GM12864 (cell line): ENCODE results near the gene PAX5.

ENCODE experiments used
- DNase-seq: peaks from one replicate; pipeline ENCODE4 v3.0.0-alpha.2; 2011; ENCODE audit warnings: low read depth
- H3K4me3 ChIP-seq: 2 replicates; pipeline ENCODE4 v1.5.1; 2011; ENCODE audit warnings: mild to moderate bottlenecking, low read depth, low read length, control low read depth
- CTCF ChIP-seq: IDR thresholded peaks from 2 replicates; pipeline ENCODE4 v1.5.1; 2011; ENCODE audit warnings: low read depth, mild to moderate bottlenecking, moderate library complexity, low read length, control low read depth, inconsistent platforms; ENCODE audit errors: missing control alignments

The PAX5 gene

GRCh38 chr9:36986468-36987408, 47.3 kb downstream of the PAX5 start:
- no peak for DNase-seq
- no peak for TF ChIP-seq CTCF
- H3K4me3 ChIP-seq: no peak overlapping the region

DNA sequence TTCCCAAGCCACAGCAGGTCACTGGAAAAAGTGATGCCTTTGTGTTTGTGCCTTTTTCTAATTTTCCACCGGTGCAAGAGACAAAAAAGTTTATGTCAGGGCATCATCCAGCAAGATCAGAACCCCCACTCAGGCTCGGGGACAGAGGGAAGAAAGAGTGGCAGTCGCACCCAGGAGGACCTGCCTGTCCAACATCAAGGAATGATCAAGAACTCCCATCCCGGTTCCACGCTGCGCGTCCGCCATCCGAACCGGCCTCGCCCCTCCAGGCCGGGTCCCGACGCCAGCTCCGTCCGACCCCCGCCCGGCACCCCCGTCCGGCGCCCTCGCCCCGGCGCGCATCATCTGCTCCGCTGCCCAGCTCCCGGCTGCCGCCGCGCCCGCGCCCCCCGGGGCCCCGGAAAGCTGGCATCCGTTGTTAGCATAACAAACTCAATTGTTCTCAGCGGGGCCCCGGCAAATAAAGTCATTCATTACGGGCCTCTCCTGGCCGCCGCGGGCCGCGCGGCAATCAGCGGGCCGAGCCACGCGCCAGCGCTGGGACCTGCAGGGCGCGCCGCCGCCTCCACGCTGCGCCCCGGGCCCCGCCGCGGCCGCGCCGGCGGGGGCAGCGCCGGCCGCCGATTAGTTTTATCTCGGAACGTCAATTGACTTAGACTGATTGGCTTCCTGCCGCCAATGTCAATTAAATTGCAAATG, 48.1 kb downstream of the PAX5 start:
- no peak overlapping the region for H3K4me3 ChIP-seq
- no peak for TF ChIP-seq CTCF

GRCh38 chr9:36985061-36985768, 48.9 kb downstream of the PAX5 start:
- no peak for DNase-seq
- TF ChIP-seq CTCF: no peak
- no peak overlapping the region for H3K4me3 ChIP-seq

More for the DNA sequence above, 48.1 kb downstream of the PAX5 start:
- no peak for DNase-seq

- DNase-seq: no peak
- no peak overlapping the region for H3K4me3 ChIP-seq
- peak; percentile 34 for TF ChIP-seq CTCF
Observed at GRCh38 chr9:36980148-36980974, 53.7 kb downstream of the PAX5 start.

DNA sequence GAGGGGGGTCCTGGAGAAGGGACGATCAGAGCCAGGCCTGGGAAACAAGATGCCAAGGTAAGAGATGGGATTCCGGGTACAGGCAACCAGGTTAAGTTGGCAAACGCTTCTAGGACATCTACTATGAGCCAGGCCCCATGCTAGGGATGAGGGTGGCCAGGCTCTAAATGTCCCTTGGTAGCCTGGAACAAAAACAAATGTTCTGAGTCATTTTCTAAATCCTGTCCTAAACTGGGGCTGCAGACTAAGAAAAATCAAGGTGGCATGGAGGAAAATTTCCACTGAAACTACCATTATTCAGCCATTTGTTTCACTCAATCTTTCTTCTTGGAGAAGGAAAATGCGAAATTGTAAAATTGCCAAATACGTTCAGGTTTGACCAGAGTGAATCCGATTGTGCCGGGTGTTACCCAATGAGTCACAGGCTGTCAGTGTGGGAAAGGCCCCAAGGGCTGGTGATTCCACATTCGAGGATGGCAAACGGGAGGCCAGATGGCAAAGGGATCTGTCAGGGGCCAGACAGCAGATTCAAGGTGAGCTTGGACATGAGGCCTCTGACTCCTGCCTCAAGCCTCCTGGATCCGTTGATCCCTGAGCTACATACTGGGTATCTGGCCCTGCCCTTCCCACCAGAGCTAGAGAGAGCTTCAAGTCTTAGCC, 57.6 kb downstream of the PAX5 start:
- no peak overlapping the region for H3K4me3 ChIP-seq
- DNase-seq: no peak
- no peak for TF ChIP-seq CTCF

DNA sequence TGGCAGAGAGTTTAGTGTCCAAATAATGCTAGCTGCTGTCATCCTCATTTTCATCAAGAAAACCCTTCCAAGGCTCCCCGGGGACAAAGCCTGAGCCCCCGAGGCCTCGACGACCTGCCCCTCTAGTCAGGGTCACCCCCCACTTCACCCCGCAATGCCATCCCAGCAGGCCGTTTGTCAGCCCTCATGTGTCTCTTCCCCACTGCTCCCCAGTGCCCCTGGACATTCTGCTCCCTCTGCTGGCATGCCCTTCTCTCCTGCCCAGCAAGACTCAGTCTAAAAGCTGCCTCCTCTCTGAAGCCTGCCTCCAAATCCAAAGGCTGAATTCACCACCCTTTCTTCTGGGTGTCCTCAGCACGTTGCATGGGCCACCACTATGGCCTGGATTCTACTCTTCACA, 59.3 kb downstream of the PAX5 start:
- no peak for TF ChIP-seq CTCF
- no peak for DNase-seq
- H3K4me3 ChIP-seq: no peak overlapping the region
